Umbilical cord (tissue), 1 donor: ENCODE measurements around the gene CCDC80. TPM values are rescaled to one million over a fixed set of nuclear protein-coding genes. Genes with fewer than 3 reads are reported as not detected.

ENCODE experiments used
- total RNA-seq: library from RNA; depleted of rRNA; stranded (reverse); fragments of >200 nt; gene quantifications from one replicate; pipeline ENCODE4 v1.2.3, GENCODE V29; 2014; ENCODE audit warnings: low replicate concordance; ENCODE audit not compliant: insufficient read depth

Gene CCDC80
- total RNA-seq, 1 donor from 2014 or later = 102 TPM

Other genes starting within 250 kb of the CCDC80 start
- 2.2 TPM for gene BTLA, start 141.7 kb downstream of the CCDC80 start, total RNA-seq
- 41.9 TPM for gene ATG3, start 79.2 kb downstream of the CCDC80 start, total RNA-seq
- gene SLC35A5, start 79.1 kb downstream of the CCDC80 start, total RNA-seq = 26.0 TPM
- not detected for gene CD200R1L, start 205.7 kb upstream of the CCDC80 start, total RNA-seq